Left lobe of liver (tissue), 2 donors: ENCODE measurements around the gene RNF180. TPM values are rescaled to one million over a fixed set of nuclear protein-coding genes. Genes with fewer than 3 reads are reported as not detected.

Source experiments
- ATAC-seq: fragments of 200-7000 bp; cut with Tn5 transposase; one replicate; pipeline ENCODE4 v1.9.1; 2020; ENCODE audit warnings: mild to moderate bottlenecking, moderate library complexity
- DNase-seq: peaks from one replicate; pipeline ENCODE4 v3.0.0-alpha.2; 2020; ENCODE audit warnings: low spot score
- total RNA-seq: library from RNA; stranded (reverse); gene quantifications from one replicate; pipeline ENCODE4 v1.2.1, GENCODE V29; 2021
- donor health status: DM: no; HTN: no; CAD: no; lungs with moderate emphysema.
- donor health status: DM: no; HTN: yes; CAD: no.

RNF180 gene
- total RNA-seq = 4.4 TPM

GRCh38 chr5:64165500-64166200 lies at the start of gene RNF180:
Gene RNF180 (plus strand): TSS chr5:64165843. CDS start chr5:64200808, 34,965 bp downstream.
- ATAC-seq (peak; percentile 92), DNase-seq (peak; percentile 74)

- DNase-seq (no peak), ATAC-seq (no peak)
These were observed 40.1 kb upstream of the RNF180 start for GRCh38 chr5:64125521-64125920.

- ATAC-seq (peak; percentile 50), DNase-seq (no peak)
These were observed 39.4 kb upstream of the RNF180 start for GRCh38 chr5:64126202-64126741.

GRCh38 chr5:64140018-64140417 lies 25.6 kb upstream of the RNF180 start:
- DNase-seq = no peak
- ATAC-seq = no peak

- no peak for ATAC-seq
- no peak for DNase-seq
These were observed 21.0 kb upstream of the RNF180 start for GRCh38 chr5:64144425-64145215.

GRCh38 chr5:64145216-64145895 lies 20.3 kb upstream of the RNF180 start:
- ATAC-seq = no peak

GRCh38 chr5:64147379-64147778 lies 18.3 kb upstream of the RNF180 start:
- no peak for DNase-seq
- peak; percentile 66 for ATAC-seq

More at GRCh38 chr5:64145216-64145895, 20.3 kb upstream of the RNF180 start:
- DNase-seq = no peak

- DNase-seq = peak; percentile 77
- peak; percentile 98 for ATAC-seq
These were observed 17.7 kb upstream of the RNF180 start for GRCh38 chr5:64147849-64148441.

- DNase-seq (no peak), ATAC-seq (no peak)
These were observed 16.4 kb upstream of the RNF180 start for GRCh38 chr5:64149268-64149667.

GRCh38 chr5:64149857-64150521 lies 15.7 kb upstream of the RNF180 start:
- ATAC-seq (no peak), DNase-seq (no peak)

GRCh38 chr5:64156261-64156660 lies 9.4 kb upstream of the RNF180 start:
- ATAC-seq (no peak), DNase-seq (no peak)

- ATAC-seq = no peak
These were observed 6.8 kb upstream of the RNF180 start for GRCh38 chr5:64158827-64159226.

GRCh38 chr5:64160201-64160600 lies 5.4 kb upstream of the RNF180 start:
- no peak for ATAC-seq
- DNase-seq = no peak

More at GRCh38 chr5:64158827-64159226, 6.8 kb upstream of the RNF180 start:
- no peak for DNase-seq

- ATAC-seq = no peak
- no peak for DNase-seq
These were observed 4.2 kb upstream of the RNF180 start for GRCh38 chr5:64161420-64161819.

- no peak for ATAC-seq
- DNase-seq = no peak
These were observed 2.5 kb upstream of the RNF180 start for GRCh38 chr5:64163135-64163534.

- DNase-seq = no peak
- ATAC-seq = no peak
These were observed 1.9 kb upstream of the RNF180 start for GRCh38 chr5:64163746-64164145.

GRCh38 chr5:64164166-64164565 lies 1.5 kb upstream of the RNF180 start:
- DNase-seq = no peak
- no peak for ATAC-seq

- DNase-seq (no peak), ATAC-seq (no peak)
These were observed 513 bp upstream of the RNF180 start for GRCh38 chr5:64165160-64165499.

GRCh38 chr5:64166201-64166959 lies 737 bp downstream of the RNF180 start:
- DNase-seq = no peak
- ATAC-seq = peak; percentile 55

- ATAC-seq (no peak), DNase-seq (no peak)
These were observed 10.7 kb downstream of the RNF180 start for GRCh38 chr5:64176301-64176700.
